ENCODE results near the gene ARHGAP20.

ARHGAP20 gene

DNA sequence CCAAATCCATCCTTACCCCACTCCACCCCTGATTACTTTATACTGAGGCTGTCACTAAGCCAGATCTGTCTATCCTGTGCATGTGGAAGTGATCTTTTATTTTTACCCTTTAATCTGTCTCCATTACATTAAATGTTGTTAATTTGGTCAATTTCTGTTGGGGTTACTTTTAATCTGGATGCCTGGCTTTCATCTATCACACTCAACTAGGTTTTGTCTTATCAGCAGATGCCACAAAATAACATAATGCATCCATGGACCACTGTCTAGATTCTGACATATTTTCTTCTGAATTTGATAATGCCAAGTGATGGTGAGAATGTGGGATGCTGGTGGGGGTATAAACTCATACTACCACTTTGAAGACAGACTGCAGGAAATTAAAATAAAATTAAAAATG, 174.1 kb downstream of the ARHGAP20 start:
- ATAC-seq = no peak

GRCh38 chr11:110530900-110531741, 181.1 kb downstream of the ARHGAP20 start:
- TF ChIP-seq ZNF70 (CRISPR knock-in tag; IDR thresholded peaks at IDR 0.05) (no peak), ZNF565 (CRISPR knock-in tag; conservative IDR thresholded peaks at IDR 0.05; ENCODE audit: low read depth) (no peak), PATZ1 (CRISPR knock-in tag; IDR thresholded peaks at IDR 0.05; ENCODE audit: borderline replicate concordance) (no peak), ZNF8 (CRISPR knock-in tag; IDR thresholded peaks at IDR 0.05) (no peak), CREB5 (CRISPR knock-in tag; IDR thresholded peaks at IDR 0.05; ENCODE audit: low read depth) (no peak), TOX (CRISPR knock-in tag; IDR thresholded peaks at IDR 0.05; ENCODE audit: borderline replicate concordance) (no peak), BACH2 (CRISPR knock-in tag; IDR thresholded peaks at IDR 0.05; ENCODE audit: borderline replicate concordance) (no peak), SNAI2 (CRISPR knock-in tag; IDR thresholded peaks at IDR 0.05) (no peak), ISL1 (CRISPR knock-in tag; IDR thresholded peaks at IDR 0.05) (no peak), PPARA (CRISPR knock-in tag; IDR thresholded peaks at IDR 0.05; ENCODE audit: borderline replicate concordance) (no peak), GLIS3 (CRISPR knock-in tag; IDR thresholded peaks at IDR 0.05) (no peak), ARNTL (CRISPR knock-in tag; IDR thresholded peaks at IDR 0.05; ENCODE audit: borderline replicate concordance, low read depth) (no peak), ZFP30 (CRISPR knock-in tag; IDR thresholded peaks at IDR 0.05) (no peak), ESRRG (CRISPR knock-in tag; IDR thresholded peaks at IDR 0.05) (no peak)
- TF ChIP-seq, protein P1, sequence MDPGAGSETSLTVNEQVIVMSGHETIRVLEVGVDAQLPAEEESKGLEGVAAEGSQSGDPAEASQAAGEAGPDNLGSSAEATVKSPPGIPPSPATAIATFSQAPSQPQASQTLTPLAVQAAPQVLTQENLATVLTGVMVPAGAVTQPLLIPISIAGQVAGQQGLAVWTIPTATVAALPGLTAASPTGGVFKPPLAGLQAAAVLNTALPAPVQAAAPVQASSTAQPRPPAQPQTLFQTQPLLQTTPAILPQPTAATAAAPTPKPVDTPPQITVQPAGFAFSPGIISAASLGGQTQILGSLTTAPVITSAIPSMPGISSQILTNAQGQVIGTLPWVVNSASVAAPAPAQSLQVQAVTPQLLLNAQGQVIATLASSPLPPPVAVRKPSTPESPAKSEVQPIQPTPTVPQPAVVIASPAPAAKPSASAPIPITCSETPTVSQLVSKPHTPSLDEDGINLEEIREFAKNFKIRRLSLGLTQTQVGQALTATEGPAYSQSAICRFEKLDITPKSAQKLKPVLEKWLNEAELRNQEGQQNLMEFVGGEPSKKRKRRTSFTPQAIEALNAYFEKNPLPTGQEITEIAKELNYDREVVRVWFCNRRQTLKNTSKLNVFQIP (CRISPR knock-in tag; IDR thresholded peaks at IDR 0.05; ENCODE audit: borderline replicate concordance, low read depth) = no peak
- TF ChIP-seq, protein P2, sequence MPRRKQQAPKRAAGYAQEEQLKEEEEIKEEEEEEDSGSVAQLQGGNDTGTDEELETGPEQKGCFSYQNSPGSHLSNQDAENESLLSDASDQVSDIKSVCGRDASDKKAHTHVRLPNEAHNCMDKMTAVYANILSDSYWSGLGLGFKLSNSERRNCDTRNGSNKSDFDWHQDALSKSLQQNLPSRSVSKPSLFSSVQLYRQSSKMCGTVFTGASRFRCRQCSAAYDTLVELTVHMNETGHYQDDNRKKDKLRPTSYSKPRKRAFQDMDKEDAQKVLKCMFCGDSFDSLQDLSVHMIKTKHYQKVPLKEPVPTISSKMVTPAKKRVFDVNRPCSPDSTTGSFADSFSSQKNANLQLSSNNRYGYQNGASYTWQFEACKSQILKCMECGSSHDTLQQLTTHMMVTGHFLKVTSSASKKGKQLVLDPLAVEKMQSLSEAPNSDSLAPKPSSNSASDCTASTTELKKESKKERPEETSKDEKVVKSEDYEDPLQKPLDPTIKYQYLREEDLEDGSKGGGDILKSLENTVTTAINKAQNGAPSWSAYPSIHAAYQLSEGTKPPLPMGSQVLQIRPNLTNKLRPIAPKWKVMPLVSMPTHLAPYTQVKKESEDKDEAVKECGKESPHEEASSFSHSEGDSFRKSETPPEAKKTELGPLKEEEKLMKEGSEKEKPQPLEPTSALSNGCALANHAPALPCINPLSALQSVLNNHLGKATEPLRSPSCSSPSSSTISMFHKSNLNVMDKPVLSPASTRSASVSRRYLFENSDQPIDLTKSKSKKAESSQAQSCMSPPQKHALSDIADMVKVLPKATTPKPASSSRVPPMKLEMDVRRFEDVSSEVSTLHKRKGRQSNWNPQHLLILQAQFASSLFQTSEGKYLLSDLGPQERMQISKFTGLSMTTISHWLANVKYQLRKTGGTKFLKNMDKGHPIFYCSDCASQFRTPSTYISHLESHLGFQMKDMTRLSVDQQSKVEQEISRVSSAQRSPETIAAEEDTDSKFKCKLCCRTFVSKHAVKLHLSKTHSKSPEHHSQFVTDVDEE (CRISPR knock-in tag; IDR thresholded peaks at IDR 0.05) = no peak
- no peak for ATAC-seq

More for the DNA sequence above, 174.1 kb downstream of the ARHGAP20 start:
- TF ChIP-seq TCF4 (CRISPR knock-in tag; IDR thresholded peaks at IDR 0.05; ENCODE audit: borderline replicate concordance) (peak; percentile 63), CREB5 (CRISPR knock-in tag; IDR thresholded peaks at IDR 0.05; ENCODE audit: low read depth) (no peak), ZC3H10 (CRISPR knock-in tag; IDR thresholded peaks at IDR 0.05) (no peak), ZFP30 (CRISPR knock-in tag; IDR thresholded peaks at IDR 0.05) (no peak), ARNTL (CRISPR knock-in tag; IDR thresholded peaks at IDR 0.05; ENCODE audit: borderline replicate concordance, low read depth) (no peak), PPARA (CRISPR knock-in tag; IDR thresholded peaks at IDR 0.05; ENCODE audit: borderline replicate concordance) (no peak), ESRRG (CRISPR knock-in tag; IDR thresholded peaks at IDR 0.05) (no peak)
- TF ChIP-seq, protein P2 (CRISPR knock-in tag; IDR thresholded peaks at IDR 0.05) = no peak
- TF ChIP-seq, protein P1 (CRISPR knock-in tag; IDR thresholded peaks at IDR 0.05; ENCODE audit: borderline replicate concordance, low read depth) = no peak

Data from SK-N-SH treated with all-trans-retinoic acid at 6 μM for 48 hours (cell line).